Activated CD4-positive, alpha-beta T cell treated with anti-CD3 and anti-CD28 coated beads for 4 hours (primary cell): ENCODE measurements around the gene BPTF.
"Not testable (repeated sequence)": the region's sequence is repeated elsewhere in the genome, so short reads cannot be mapped to it uniquely, and the experiment has no call there.

ENCODE experiments used
- DNase-seq, 2 donors: peaks; one replicate each; pipeline ENCODE4 v3.0.0-alpha.2; 2020

Gene BPTF

GRCh38 chr17:67824735-67825626 lies at the start of gene BPTF:
Gene BPTF (plus strand): TSS chr17:67825503. CDS start chr17:67825725, 222 bp downstream.
- DNase-seq = peak; percentile 88

- peak in 1 of 2 donors; percentile 18 for DNase-seq
Observed at GRCh38 chr17:67779098-67779672, 46.1 kb upstream of the BPTF start.

- no peak for DNase-seq
Observed at GRCh38 chr17:67784364-67785121, 40.8 kb upstream of the BPTF start.

GRCh38 chr17:67785122-67785477 lies 40.2 kb upstream of the BPTF start:
- DNase-seq = no peak

GRCh38 chr17:67785504-67785903 lies 39.8 kb upstream of the BPTF start:
- DNase-seq = no peak

- peak; percentile 20 to 29 for DNase-seq
Observed at GRCh38 chr17:67800495-67800928, 24.8 kb upstream of the BPTF start.

GRCh38 chr17:67801626-67802175 lies 23.6 kb upstream of the BPTF start:
- no peak for DNase-seq

- DNase-seq = no peak
Observed at GRCh38 chr17:67810464-67810863, 14.8 kb upstream of the BPTF start.

- DNase-seq = not testable (repeated sequence)
Observed at GRCh38 chr17:67812380-67812779, 12.9 kb upstream of the BPTF start.

GRCh38 chr17:67813803-67814180 lies 11.5 kb upstream of the BPTF start:
- DNase-seq = no peak

- DNase-seq = no peak
Observed at GRCh38 chr17:67818110-67819002, 6.9 kb upstream of the BPTF start.

GRCh38 chr17:67819722-67820121 lies 5.6 kb upstream of the BPTF start:
- no peak for DNase-seq

- DNase-seq = no peak
Observed at GRCh38 chr17:67821871-67822367, 3.4 kb upstream of the BPTF start.

GRCh38 chr17:67825627-67826601 lies 611 bp downstream of the BPTF start:
- peak; percentile 33 to 57 for DNase-seq

- peak; percentile 19 to 25 for DNase-seq
Observed at GRCh38 chr17:67829331-67829730, 4.0 kb downstream of the BPTF start.

- DNase-seq = no peak
Observed at GRCh38 chr17:67830440-67830839, 5.1 kb downstream of the BPTF start.

- DNase-seq = no peak
Observed at GRCh38 chr17:67831268-67831667, 6.0 kb downstream of the BPTF start.

GRCh38 chr17:67833134-67833533 lies 7.8 kb downstream of the BPTF start:
- DNase-seq = no peak

GRCh38 chr17:67833946-67834631 lies 8.8 kb downstream of the BPTF start:
- no peak for DNase-seq

GRCh38 chr17:67834634-67835033 lies 9.3 kb downstream of the BPTF start:
- DNase-seq = no peak
